PFSK-1 (cell line): Measurements from ENCODE around the gene LRRC17.

Experiments used
- FOXP2 ChIP-seq: optimal IDR thresholded peaks from 2 replicates; pipeline ENCODE3; 2011; ENCODE audit warnings: borderline replicate concordance, control low read depth, inconsistent platforms; ENCODE audit not compliant: insufficient read depth; ENCODE audit errors: extremely low read length, extremely low read depth
- POLR2AphosphoS5 ChIP-seq: IDR thresholded peaks from 2 replicates; pipeline ENCODE4 v1.6.1; 2012; ENCODE audit warnings: low read depth, mild to moderate bottlenecking, control low read depth, low read length, moderate library complexity
- SIN3A ChIP-seq: IDR thresholded peaks from 2 replicates; pipeline ENCODE4 v1.6.1; 2012; ENCODE audit warnings: mild to moderate bottlenecking, low read length, moderate library complexity, borderline replicate concordance; ENCODE audit not compliant: insufficient read depth
- TAF1 ChIP-seq: IDR thresholded peaks from 2 replicates; pipeline ENCODE4 v1.6.1; 2012; ENCODE audit warnings: low read length, control low read depth, borderline replicate concordance; ENCODE audit not compliant: insufficient read depth
- TF ChIP-seq, protein P1 (sequence below), 2 experiments: IDR thresholded peaks; 2 replicates each; pipeline versions ENCODE4 v1.6.1 to v1.8.0; 2011 to 2012; ENCODE audit warnings: low read depth in 2 of 2, low read length in 2 of 2, control low read depth in 1 of 2, inconsistent platforms in 1 of 2, mild to moderate bottlenecking in 1 of 2, moderate library complexity in 1 of 2; ENCODE audit not compliant: insufficient read depth in 1 of 2

DNA sequence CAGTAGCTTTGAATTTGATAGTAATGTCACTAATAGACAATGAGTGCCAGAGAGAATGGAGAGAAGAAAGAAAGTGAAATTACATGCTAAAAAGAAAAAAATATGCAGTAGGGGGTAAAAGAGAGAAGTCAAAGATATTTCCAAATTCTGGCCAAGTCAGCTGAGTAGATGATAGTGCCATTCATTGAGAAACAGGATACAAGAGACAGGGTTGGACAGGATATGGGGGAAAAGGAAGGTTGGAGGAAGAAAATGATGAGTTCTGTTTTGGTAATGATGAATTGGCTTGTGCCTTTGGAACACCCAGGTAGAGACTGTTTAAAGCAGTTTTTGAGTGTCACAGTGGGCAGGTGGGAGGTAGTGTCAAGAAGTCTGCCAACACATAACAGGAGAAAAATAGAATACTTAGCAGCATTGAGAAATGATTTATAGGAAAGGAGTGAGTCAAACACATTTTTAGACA is 78.3 kb downstream of the LRRC17 start:
- no peak for TF ChIP-seq POLR2AphosphoS5
- TF ChIP-seq SIN3A: no peak
- no peak for TF ChIP-seq FOXP2
- TF ChIP-seq, protein P1, sequence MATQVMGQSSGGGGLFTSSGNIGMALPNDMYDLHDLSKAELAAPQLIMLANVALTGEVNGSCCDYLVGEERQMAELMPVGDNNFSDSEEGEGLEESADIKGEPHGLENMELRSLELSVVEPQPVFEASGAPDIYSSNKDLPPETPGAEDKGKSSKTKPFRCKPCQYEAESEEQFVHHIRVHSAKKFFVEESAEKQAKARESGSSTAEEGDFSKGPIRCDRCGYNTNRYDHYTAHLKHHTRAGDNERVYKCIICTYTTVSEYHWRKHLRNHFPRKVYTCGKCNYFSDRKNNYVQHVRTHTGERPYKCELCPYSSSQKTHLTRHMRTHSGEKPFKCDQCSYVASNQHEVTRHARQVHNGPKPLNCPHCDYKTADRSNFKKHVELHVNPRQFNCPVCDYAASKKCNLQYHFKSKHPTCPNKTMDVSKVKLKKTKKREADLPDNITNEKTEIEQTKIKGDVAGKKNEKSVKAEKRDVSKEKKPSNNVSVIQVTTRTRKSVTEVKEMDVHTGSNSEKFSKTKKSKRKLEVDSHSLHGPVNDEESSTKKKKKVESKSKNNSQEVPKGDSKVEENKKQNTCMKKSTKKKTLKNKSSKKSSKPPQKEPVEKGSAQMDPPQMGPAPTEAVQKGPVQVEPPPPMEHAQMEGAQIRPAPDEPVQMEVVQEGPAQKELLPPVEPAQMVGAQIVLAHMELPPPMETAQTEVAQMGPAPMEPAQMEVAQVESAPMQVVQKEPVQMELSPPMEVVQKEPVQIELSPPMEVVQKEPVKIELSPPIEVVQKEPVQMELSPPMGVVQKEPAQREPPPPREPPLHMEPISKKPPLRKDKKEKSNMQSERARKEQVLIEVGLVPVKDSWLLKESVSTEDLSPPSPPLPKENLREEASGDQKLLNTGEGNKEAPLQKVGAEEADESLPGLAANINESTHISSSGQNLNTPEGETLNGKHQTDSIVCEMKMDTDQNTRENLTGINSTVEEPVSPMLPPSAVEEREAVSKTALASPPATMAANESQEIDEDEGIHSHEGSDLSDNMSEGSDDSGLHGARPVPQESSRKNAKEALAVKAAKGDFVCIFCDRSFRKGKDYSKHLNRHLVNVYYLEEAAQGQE (IDR thresholded peaks at IDR 0.05; ENCODE audit: insufficient read depth in 1 of 2, low read depth in 2 of 2, low read length in 2 of 2): no peak
- no peak for TF ChIP-seq TAF1
